ENCODE results near the gene CHD5.

CHD5 gene

DNA sequence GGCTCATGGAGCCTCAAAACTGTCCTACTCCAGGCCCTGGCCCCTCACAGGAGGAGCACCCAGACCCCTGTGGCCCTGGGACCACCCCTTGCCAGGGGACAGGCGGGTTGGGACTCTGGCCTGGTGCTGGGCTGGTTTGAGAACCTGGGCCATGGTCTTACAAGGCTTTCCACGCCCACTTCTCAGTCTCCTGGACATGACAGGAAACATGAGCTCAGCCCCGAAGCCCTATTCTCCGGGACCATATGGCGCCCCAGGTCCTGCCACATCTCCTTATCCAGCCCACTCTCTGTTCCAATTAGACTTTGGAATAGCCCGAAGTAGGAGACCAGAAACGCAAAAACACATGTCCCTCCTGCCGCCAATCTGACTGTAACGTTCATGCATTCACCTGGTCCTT is 86.5 kb downstream of the CHD5 start:
- no peak overlapping the region for H3K4me3 ChIP-seq (ENCODE audit: low read depth, low read length)
- DNase-seq (ENCODE audit: low read depth), result no peak
- TF ChIP-seq, protein P1, sequence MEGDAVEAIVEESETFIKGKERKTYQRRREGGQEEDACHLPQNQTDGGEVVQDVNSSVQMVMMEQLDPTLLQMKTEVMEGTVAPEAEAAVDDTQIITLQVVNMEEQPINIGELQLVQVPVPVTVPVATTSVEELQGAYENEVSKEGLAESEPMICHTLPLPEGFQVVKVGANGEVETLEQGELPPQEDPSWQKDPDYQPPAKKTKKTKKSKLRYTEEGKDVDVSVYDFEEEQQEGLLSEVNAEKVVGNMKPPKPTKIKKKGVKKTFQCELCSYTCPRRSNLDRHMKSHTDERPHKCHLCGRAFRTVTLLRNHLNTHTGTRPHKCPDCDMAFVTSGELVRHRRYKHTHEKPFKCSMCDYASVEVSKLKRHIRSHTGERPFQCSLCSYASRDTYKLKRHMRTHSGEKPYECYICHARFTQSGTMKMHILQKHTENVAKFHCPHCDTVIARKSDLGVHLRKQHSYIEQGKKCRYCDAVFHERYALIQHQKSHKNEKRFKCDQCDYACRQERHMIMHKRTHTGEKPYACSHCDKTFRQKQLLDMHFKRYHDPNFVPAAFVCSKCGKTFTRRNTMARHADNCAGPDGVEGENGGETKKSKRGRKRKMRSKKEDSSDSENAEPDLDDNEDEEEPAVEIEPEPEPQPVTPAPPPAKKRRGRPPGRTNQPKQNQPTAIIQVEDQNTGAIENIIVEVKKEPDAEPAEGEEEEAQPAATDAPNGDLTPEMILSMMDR (IDR thresholded peaks at IDR 0.05; ENCODE audit: insufficient read depth, low read depth, low read length, missing control alignments), result no peak

DNA sequence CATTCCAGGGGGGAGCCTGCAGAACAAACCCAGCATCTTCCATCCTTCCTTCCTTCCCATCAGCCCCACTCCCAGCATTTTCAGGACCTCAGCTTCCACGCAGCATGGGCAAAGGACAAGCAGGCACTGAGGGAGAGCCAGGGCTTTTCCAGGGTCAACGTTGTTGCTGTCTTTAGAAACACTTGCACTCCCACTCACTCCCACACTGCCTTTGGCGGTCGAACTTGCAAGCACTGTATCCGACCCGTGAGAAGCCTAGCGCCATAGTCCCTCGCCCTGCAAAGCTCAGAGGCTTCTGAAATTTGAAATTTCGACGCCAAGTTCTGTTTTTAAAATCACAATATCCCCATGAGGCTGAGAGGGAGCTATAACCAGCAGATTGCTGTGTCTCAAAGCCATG is 87.0 kb downstream of the CHD5 start:
- H3K4me3 ChIP-seq (ENCODE audit: low read depth, low read length), result no peak overlapping the region
- no peak for DNase-seq (ENCODE audit: low read depth)
- TF ChIP-seq, protein P1 (IDR thresholded peaks at IDR 0.05; ENCODE audit: insufficient read depth, low read depth, low read length, missing control alignments), result no peak

DNA sequence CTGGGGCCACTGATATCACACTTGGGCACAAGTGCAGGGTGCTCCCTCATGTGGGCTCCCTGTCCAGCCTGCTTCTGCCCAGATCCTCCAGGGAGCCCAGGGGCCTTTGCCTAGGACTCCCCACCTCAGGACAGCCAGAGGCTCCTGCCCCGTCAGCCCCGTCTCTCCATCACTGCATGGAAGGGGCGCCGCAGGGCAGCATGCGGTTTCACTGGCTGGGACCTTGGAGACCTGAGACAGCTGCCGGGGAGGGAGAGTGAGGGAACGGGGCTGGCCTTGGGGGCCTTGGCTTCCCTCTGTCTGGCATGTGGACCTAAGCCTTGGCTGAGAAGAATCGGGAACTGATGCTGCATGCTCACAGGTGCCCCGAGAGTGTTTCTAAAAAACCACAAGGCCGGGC is 87.9 kb downstream of the CHD5 start:
- TF ChIP-seq, protein P1 (IDR thresholded peaks at IDR 0.05; ENCODE audit: insufficient read depth, low read depth, low read length, missing control alignments), result no peak
- DNase-seq (ENCODE audit: low read depth), result no peak
- H3K4me3 ChIP-seq (ENCODE audit: low read depth, low read length), result no peak overlapping the region

DNA sequence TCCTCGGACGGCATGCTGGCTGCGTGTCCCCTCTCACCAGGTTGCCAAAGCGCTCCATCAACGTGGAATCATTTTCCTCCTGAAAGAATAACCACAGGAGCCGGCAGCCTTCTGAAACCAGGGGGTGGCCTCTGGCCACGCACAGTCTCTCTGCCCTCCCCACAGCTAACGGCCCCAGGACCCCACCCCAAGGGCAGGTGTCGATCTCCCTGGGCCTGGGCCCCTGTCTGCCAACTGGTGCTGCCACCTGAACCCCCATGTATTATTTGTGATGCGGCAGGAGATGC is 88.4 kb downstream of the CHD5 start:
- TF ChIP-seq, protein P1 (IDR thresholded peaks at IDR 0.05; ENCODE audit: insufficient read depth, low read depth, low read length, missing control alignments), result no peak
- DNase-seq (ENCODE audit: low read depth), result no peak

DNA sequence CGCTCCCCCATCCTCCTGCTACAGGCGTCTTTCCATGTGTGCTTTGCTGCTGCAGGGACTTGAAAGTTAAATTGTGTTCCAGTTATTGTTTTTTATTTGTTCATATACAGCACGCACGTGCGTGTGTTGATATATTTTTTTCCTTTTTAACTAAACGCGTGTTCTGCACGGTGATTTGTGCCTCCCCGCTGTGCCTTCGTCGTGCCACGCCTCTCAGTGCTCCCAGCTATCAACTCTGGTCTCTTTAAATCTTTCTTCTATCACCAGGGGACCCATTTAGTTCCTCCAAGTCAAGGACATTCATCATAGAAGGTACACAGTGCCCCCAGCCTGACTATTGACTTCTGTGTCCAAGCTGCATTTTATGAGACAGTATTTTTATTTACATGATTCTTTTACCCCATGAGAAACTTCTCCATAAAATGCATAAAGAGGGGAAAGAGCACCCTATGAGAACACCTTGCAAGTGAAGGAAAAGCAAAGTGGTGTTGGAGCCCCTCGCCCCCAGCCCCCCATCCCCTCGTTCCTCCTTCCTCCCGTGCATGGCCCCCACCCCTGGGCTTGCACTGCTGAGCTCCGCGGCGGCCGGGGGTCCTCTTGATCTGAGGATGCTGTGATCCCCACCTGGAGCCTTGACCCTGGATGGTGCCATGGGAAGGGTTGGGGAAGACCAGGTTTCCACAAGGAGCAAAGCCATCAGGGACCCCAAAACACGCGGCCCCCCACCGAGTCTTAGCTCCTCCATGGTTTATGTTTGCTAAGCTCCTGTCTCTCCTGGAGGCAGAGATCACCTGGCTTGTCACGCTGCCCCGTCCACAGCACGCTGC is 88.9 kb downstream of the CHD5 start:
- H3K4me3 ChIP-seq (ENCODE audit: low read depth, low read length), result no peak overlapping the region
- TF ChIP-seq, protein P1 (IDR thresholded peaks at IDR 0.05; ENCODE audit: insufficient read depth, low read depth, low read length, missing control alignments), result no peak

More for the DNA sequence above, 88.4 kb downstream of the CHD5 start:
- no peak overlapping the region for H3K4me3 ChIP-seq (ENCODE audit: low read depth, low read length)

DNA sequence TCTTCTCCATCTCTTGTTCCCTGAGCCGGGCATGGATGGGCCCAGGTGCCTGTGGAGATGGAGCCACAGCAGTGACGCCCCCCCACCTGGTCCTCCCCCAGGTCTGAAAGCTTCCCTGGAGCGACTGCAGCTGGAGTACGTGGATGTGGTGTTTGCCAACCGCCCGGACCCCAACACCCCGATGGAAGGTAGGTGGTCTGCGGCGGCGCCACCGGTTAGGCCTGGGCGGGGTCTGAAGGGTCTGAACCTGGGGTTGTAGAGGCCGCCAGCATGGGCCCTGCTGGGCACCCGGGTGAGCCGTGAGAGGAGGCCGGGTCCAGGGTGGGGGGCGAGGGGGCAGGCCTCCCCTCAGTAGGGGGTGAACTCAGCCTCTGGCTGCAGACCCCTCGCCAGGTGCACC is 89.8 kb downstream of the CHD5 start:
- no peak overlapping the region for H3K4me3 ChIP-seq (ENCODE audit: low read depth, low read length)
- no peak for DNase-seq (ENCODE audit: low read depth)
- TF ChIP-seq, protein P1 (IDR thresholded peaks at IDR 0.05; ENCODE audit: insufficient read depth, low read depth, low read length, missing control alignments), result no peak

More for the DNA sequence above, 88.9 kb downstream of the CHD5 start:
- no peak for DNase-seq (ENCODE audit: low read depth)

DNA sequence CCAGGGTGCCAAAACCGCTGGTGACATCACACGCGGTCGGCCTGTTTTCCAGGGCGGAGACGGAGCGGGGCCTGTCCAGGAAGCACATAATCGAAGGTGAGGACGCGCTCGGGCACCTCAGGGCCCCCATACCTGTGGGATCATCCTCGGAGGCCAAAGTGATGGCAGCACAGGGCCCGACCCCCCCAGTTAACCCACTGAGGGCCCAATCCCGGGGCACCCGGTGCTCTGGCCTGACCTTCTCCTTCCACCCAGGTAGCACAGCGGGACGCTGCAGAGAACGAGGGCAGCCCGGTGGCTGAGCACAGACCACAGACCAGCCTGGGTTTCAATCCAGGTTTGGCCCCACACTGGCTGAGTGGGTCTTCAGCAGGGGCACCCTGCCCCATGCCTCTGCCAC is 91.2 kb downstream of the CHD5 start:
- TF ChIP-seq, protein P1 (IDR thresholded peaks at IDR 0.05; ENCODE audit: insufficient read depth, low read depth, low read length, missing control alignments), result no peak
- DNase-seq (ENCODE audit: low read depth), result no peak

More for the DNA sequence above, 91.2 kb downstream of the CHD5 start:
- H3K4me3 ChIP-seq (ENCODE audit: low read depth, low read length), result no peak overlapping the region
